Measurements from ENCODE around the gene CCDC175. TPM values are rescaled to one million over a fixed set of nuclear protein-coding genes. Genes with fewer than 3 reads are reported as not detected.

Gene CCDC175
- polyA plus RNA-seq, 2 of the 4 experiments (the other 2 are of a cell fraction): not detected

DNA sequence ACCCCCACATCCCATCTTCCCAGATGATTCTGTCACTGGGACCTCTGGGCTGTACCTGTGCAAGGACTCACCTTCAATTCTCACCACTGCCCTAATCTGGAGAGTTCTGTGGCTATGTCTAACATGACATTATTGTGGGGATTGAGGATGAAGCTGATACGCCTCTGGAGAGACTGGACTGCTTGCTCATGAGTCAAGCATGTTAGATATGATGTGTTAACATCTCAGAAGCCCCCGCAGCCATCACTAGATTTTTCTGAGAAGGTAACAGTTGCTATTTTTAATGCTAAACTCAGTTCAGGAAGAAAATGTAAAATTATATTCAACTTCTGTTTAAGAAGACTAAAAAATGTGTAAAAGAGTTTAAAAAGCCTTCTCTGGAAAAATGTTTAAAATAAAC, 66.6 kb downstream of the CCDC175 start:
- TF ChIP-seq CHD2 (IDR thresholded peaks at IDR 0.05; ENCODE audit: low read length, partially characterized antibody) (no peak), EHMT2 (IDR thresholded peaks at IDR 0.05; ENCODE audit: low read depth) (no peak), NPAS2 (CRISPR knock-in tag; IDR thresholded peaks at IDR 0.05; ENCODE audit: borderline replicate concordance) (no peak), MYC (IDR thresholded peaks at IDR 0.05; ENCODE audit: borderline replicate concordance, low read length) (no peak), RFX5 (IDR thresholded peaks at IDR 0.05) (no peak), POLR2AphosphoS2 (conservative IDR thresholded peaks at IDR 0.05; ENCODE audit: low read length) (no peak), TFCP2L1 (CRISPR knock-in tag; IDR thresholded peaks at IDR 0.05) (no peak), FOSB (CRISPR knock-in tag; IDR thresholded peaks at IDR 0.05) (no peak), HOXA7 (CRISPR knock-in tag; IDR thresholded peaks at IDR 0.05) (no peak), HDAC2 (IDR thresholded peaks at IDR 0.05) (no peak), NR3C1 (IDR thresholded peaks at IDR 0.05) (no peak), EHF (CRISPR knock-in tag; IDR thresholded peaks at IDR 0.05) (no peak), ZNF302 (CRISPR knock-in tag; IDR thresholded peaks at IDR 0.05) (no peak)
- TF ChIP-seq, protein P1, sequence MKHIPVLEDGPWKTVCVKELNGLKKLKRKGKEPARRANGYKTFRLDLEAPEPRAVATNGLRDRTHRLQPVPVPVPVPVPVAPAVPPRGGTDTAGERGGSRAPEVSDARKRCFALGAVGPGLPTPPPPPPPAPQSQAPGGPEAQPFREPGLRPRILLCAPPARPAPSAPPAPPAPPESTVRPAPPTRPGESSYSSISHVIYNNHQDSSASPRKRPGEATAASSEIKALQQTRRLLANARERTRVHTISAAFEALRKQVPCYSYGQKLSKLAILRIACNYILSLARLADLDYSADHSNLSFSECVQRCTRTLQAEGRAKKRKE (CRISPR knock-in tag; IDR thresholded peaks at IDR 0.05; ENCODE audit: low read depth): no peak
- TF ChIP-seq, protein P2, sequence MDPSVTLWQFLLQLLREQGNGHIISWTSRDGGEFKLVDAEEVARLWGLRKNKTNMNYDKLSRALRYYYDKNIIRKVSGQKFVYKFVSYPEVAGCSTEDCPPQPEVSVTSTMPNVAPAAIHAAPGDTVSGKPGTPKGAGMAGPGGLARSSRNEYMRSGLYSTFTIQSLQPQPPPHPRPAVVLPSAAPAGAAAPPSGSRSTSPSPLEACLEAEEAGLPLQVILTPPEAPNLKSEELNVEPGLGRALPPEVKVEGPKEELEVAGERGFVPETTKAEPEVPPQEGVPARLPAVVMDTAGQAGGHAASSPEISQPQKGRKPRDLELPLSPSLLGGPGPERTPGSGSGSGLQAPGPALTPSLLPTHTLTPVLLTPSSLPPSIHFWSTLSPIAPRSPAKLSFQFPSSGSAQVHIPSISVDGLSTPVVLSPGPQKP (IDR thresholded peaks at IDR 0.05; ENCODE audit: low read depth, low read length): no peak
- TF ChIP-seq, protein P3, sequence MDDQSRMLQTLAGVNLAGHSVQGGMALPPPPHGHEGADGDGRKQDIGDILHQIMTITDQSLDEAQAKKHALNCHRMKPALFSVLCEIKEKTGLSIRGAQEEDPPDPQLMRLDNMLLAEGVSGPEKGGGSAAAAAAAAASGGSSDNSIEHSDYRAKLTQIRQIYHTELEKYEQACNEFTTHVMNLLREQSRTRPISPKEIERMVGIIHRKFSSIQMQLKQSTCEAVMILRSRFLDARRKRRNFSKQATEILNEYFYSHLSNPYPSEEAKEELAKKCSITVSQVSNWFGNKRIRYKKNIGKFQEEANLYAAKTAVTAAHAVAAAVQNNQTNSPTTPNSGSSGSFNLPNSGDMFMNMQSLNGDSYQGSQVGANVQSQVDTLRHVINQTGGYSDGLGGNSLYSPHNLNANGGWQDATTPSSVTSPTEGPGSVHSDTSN (IDR thresholded peaks at IDR 0.05): no peak
- Histone ChIP-seq H3K9me3 (no peaks in the 10 kb centered on the region; the same call in 2 of the 3 replicates), H3K4me2 (no peak overlapping the region), H3K27ac (no peak overlapping the region), H3K4me1 (no peaks in the 10 kb centered on the region), H3K4me3 (no peak overlapping the region)
- DNase-seq (ENCODE audit: low read depth in 1 of 2, low spot score in 1 of 2): no peak
- FAIRE-seq: no peak
- CTCF ChIA-PET: interaction anchor here (1.3 to 6.5 kb wide), 2 partner anchors 68 to 388 kb away, joined by 3 to 52 read pairs; partner anchors contain the start of gene CCDC175
- POLR2A ChIA-PET: no interaction called here
- no peak for ATAC-seq
- WGBS (ENCODE audit: missing lambda C conversion rate): 42% methylated on average over 2 of the region's 2 CpGs

DNA sequence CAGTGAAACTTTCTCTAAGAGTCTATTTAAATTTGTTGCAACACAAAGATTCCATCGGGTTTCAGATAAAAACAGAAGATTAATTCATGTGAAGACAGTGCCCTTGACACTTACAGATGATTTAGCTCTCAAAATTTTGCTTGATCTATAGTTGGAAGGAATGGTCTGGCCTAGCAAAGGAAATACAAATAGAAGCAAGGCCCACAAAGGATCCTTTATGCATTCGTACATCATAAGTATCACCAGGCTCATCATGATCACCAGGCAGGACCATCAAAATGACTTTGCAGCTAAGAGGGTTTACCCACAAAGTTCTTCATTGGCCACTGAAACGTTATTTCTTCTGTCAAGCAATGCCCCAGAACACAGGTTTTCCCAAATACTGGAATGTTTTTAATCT, 67.5 kb downstream of the CCDC175 start:
- ATAC-seq (no peak), FAIRE-seq (no peak), DNase-seq (ENCODE audit: low read depth in 1 of 2, low spot score in 1 of 2) (no peak)
- CTCF ChIA-PET: interaction anchor here (1.1 to 6.5 kb wide), 4 partner anchors 12 to 388 kb away, joined by 3 to 52 read pairs (median 8); partner anchors contain the start of genes CCDC175, JKAMP and L3HYPDH
- POLR2A ChIA-PET: interaction anchor here (0.9 kb wide), 1 partner anchor 25 kb away, joined by 4 read pairs; the partner anchor contains the start of genes JKAMP and L3HYPDH
- Histone ChIP-seq H3K27ac (no peak overlapping the region), H3K4me2 (no peak overlapping the region), H3K4me3 (no peak overlapping the region), H3K9me3 (no peaks in the 10 kb centered on the region; the same call in 2 of the 3 replicates), H3K4me1 (no peaks in the 10 kb centered on the region)
- 39% methylated on average over 3 of the region's 3 CpGs for WGBS (ENCODE audit: missing lambda C conversion rate)
- TF ChIP-seq RNF2 (IDR thresholded peaks at IDR 0.05; ENCODE audit: borderline replicate concordance, low read depth) (no peak), PHF8 (IDR thresholded peaks at IDR 0.05; ENCODE audit: borderline replicate concordance, low read depth) (no peak), HOXB13 (CRISPR knock-in tag; IDR thresholded peaks at IDR 0.05; ENCODE audit: low read depth) (no peak), CHD4 (IDR thresholded peaks at IDR 0.05; ENCODE audit: borderline replicate concordance) (no peak), NFE2L2 (conservative IDR thresholded peaks at IDR 0.05; ENCODE audit: low read length) (no peak), TP53 (CRISPR knock-in tag; IDR thresholded peaks at IDR 0.05) (no peak), FOSB (CRISPR knock-in tag; IDR thresholded peaks at IDR 0.05) (no peak), GATA3 (IDR thresholded peaks at IDR 0.05; ENCODE audit: borderline replicate concordance) (no peak), HEYL (CRISPR knock-in tag; IDR thresholded peaks at IDR 0.05) (no peak), MAZ (IDR thresholded peaks at IDR 0.05; ENCODE audit: borderline replicate concordance, low read depth, low read length) (no peak), MYC (IDR thresholded peaks at IDR 0.05; ENCODE audit: borderline replicate concordance, low read length) (no peak), EHF (CRISPR knock-in tag; IDR thresholded peaks at IDR 0.05) (no peak), ZC3H11A (IDR thresholded peaks at IDR 0.05) (no peak), EHMT2 (IDR thresholded peaks at IDR 0.05; ENCODE audit: low read depth) (no peak), ZSCAN20 (CRISPR knock-in tag; IDR thresholded peaks at IDR 0.05) (no peak), NPAS2 (CRISPR knock-in tag; IDR thresholded peaks at IDR 0.05; ENCODE audit: borderline replicate concordance) (no peak), KDM5A (IDR thresholded peaks at IDR 0.05) (no peak)
- TF ChIP-seq, protein P3 (IDR thresholded peaks at IDR 0.05): no peak
- TF ChIP-seq, protein P1 (CRISPR knock-in tag; IDR thresholded peaks at IDR 0.05; ENCODE audit: low read depth): no peak
